ENCODE results near the gene PEX14. TPM values are rescaled to one million over a fixed set of nuclear protein-coding genes. Genes with fewer than 3 reads are reported as not detected.
A peak's percentile ranks its signal among the peaks of the same experiment; 100 is the strongest.

PEX14 gene
- total RNA-seq, 1 donor = 15.2 TPM

GRCh38 chr1:10549904-10550664, 75.3 kb downstream of the PEX14 start:
- no peaks in the 10 kb centered on the region for H3K79me2 ChIP-seq (ENCODE audit: insufficient read depth, low read length)
- no peaks in the 10 kb centered on the region for H3K4me1 ChIP-seq (ENCODE audit: insufficient read depth, low read length)
- no peaks in the 10 kb centered on the region for H3K27me3 ChIP-seq (ENCODE audit: insufficient read depth, low read length)
- peaks cover 12% of the 10 kb centered on the region for H4K20me1 ChIP-seq (ENCODE audit: insufficient read depth, low read length)
- H3K9me3 ChIP-seq (ENCODE audit: low read depth, low read length) = no peaks in the 10 kb centered on the region
- TF ChIP-seq, protein P1, sequence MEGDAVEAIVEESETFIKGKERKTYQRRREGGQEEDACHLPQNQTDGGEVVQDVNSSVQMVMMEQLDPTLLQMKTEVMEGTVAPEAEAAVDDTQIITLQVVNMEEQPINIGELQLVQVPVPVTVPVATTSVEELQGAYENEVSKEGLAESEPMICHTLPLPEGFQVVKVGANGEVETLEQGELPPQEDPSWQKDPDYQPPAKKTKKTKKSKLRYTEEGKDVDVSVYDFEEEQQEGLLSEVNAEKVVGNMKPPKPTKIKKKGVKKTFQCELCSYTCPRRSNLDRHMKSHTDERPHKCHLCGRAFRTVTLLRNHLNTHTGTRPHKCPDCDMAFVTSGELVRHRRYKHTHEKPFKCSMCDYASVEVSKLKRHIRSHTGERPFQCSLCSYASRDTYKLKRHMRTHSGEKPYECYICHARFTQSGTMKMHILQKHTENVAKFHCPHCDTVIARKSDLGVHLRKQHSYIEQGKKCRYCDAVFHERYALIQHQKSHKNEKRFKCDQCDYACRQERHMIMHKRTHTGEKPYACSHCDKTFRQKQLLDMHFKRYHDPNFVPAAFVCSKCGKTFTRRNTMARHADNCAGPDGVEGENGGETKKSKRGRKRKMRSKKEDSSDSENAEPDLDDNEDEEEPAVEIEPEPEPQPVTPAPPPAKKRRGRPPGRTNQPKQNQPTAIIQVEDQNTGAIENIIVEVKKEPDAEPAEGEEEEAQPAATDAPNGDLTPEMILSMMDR (IDR thresholded peaks at IDR 0.05; ENCODE audit: extremely low read depth, low read depth, low read length) = no peak
- H3K4me3 ChIP-seq (ENCODE audit: insufficient read depth, low read length) = no peak overlapping the region
- no peaks in the 10 kb centered on the region for H3K36me3 ChIP-seq (ENCODE audit: insufficient read depth, low read length)
- H3K27ac ChIP-seq (ENCODE audit: low read depth, low read length) = no peak overlapping the region
- no peak for DNase-seq (ENCODE audit: insufficient read length, low spot score, missing footprints)
- H3K4me2 ChIP-seq (ENCODE audit: insufficient read depth, low read length) = no peak overlapping the region
- H2AFZ ChIP-seq (ENCODE audit: low read length) = no peak overlapping the region

- Histone ChIP-seq H3K27me3 (ENCODE audit: insufficient read depth, low read length) (no peaks in the 10 kb centered on the region), H2AFZ (ENCODE audit: low read length) (no peak overlapping the region), H3K4me1 (ENCODE audit: insufficient read depth, low read length) (no peaks in the 10 kb centered on the region), H3K79me2 (ENCODE audit: insufficient read depth, low read length) (peaks cover 5% of the 10 kb centered on the region), H4K20me1 (ENCODE audit: insufficient read depth, low read length) (peaks cover 6% of the 10 kb centered on the region), H3K4me2 (ENCODE audit: insufficient read depth, low read length) (peak overlapping the region; percentile 11), H3K27ac (ENCODE audit: low read depth, low read length) (no peak overlapping the region), H3K4me3 (ENCODE audit: insufficient read depth, low read length) (no peak overlapping the region), H3K36me3 (ENCODE audit: insufficient read depth, low read length) (no peaks in the 10 kb centered on the region), H3K9me3 (ENCODE audit: low read depth, low read length) (no peaks in the 10 kb centered on the region)
- no peak for DNase-seq (ENCODE audit: insufficient read length, low spot score, missing footprints)
- TF ChIP-seq, protein P1 (IDR thresholded peaks at IDR 0.05; ENCODE audit: extremely low read depth, low read depth, low read length) = no peak
Measured at GRCh38 chr1:10553118-10553517, 78.4 kb downstream of the PEX14 start.

DNA sequence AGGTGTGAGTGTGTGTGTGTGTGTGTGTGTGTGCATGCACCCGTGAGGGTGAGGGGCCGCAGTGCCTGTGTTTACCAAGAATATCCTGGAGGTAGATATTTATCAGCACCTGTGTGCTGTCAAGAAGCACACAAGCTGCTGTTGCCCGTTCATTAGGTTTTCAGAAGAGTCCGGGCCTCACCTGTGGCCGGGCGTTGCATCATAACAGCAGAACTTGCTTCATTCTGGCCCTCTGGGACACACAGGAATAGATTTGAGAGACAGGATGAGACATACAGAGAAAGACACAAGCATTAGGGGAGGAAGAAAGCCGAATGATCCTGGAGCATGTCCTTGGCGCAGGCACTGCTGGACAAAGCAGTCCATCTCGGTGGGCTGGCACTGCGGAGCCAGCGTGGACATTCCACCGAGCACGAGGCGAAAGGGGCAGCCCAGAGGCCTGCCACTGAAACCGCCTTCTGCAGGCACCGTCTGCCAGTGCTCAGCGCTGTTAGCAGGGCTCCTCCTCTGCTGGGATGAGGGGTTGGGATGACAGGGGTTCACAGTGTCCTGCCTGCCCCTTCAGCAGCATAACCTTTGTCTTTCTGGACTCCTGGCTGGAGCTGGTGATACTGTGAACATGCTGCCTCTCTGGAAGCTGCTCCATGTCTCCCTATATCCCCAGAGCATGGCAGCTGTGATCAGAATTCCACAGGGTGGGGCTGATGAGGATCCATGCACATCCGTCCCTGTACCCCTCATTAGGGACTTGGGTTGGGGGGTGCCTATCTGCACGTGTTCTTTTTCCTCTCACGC, 81.1 kb downstream of the PEX14 start:
- DNase-seq (ENCODE audit: insufficient read length, low spot score, missing footprints) = peak; percentile 51
- TF ChIP-seq, protein P1 (IDR thresholded peaks at IDR 0.05; ENCODE audit: extremely low read depth, low read depth, low read length) = no peak
- Histone ChIP-seq H3K4me3 (ENCODE audit: insufficient read depth, low read length) (no peak overlapping the region), H2AFZ (ENCODE audit: low read length) (no peak overlapping the region), H3K36me3 (ENCODE audit: insufficient read depth, low read length) (no peaks in the 10 kb centered on the region), H3K9me3 (ENCODE audit: low read depth, low read length) (no peaks in the 10 kb centered on the region), H4K20me1 (ENCODE audit: insufficient read depth, low read length) (peaks cover 13% of the 10 kb centered on the region), H3K79me2 (ENCODE audit: insufficient read depth, low read length) (peaks cover 5% of the 10 kb centered on the region), H3K27me3 (ENCODE audit: insufficient read depth, low read length) (no peaks in the 10 kb centered on the region), H3K27ac (ENCODE audit: low read depth, low read length) (no peak overlapping the region), H3K4me2 (ENCODE audit: insufficient read depth, low read length) (no peak overlapping the region), H3K4me1 (ENCODE audit: insufficient read depth, low read length) (no peaks in the 10 kb centered on the region)

DNA sequence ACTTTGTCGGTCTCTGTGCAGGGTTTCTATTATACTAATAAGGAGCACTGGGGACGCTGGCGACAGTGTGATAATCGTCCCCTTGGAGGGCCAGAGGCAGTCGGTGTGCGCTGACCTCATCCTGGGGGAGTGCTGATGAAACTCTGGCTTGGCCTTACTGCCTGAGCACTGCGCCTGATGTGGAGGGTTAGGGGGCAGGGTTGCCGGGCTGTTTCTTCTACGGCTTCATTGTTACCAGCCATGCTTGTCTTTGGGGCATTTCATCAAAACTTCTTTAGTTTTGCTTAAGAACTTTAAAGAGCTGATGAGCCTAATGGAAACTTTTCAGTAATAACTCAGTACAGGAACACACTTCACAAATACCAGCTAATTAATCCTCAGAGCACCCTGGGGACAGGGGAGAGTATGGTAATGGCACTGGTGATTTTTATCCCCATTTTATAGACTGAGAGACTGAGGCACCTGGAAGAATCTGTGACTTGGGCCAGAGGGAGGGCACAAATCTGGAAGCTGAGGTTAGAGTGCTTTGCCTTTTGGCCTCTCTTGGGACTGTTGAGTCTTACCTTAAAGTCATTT, 81.8 kb downstream of the PEX14 start:
- Histone ChIP-seq H4K20me1 (ENCODE audit: insufficient read depth, low read length) (peaks cover 18% of the 10 kb centered on the region), H2AFZ (ENCODE audit: low read length) (no peak overlapping the region), H3K27me3 (ENCODE audit: insufficient read depth, low read length) (no peaks in the 10 kb centered on the region), H3K9me3 (ENCODE audit: low read depth, low read length) (no peaks in the 10 kb centered on the region), H3K4me3 (ENCODE audit: insufficient read depth, low read length) (no peak overlapping the region), H3K4me1 (ENCODE audit: insufficient read depth, low read length) (peaks cover 5% of the 10 kb centered on the region), H3K27ac (ENCODE audit: low read depth, low read length) (no peak overlapping the region), H3K79me2 (ENCODE audit: insufficient read depth, low read length) (peaks cover 5% of the 10 kb centered on the region), H3K4me2 (ENCODE audit: insufficient read depth, low read length) (no peak overlapping the region), H3K36me3 (ENCODE audit: insufficient read depth, low read length) (no peaks in the 10 kb centered on the region)
- no peak for DNase-seq (ENCODE audit: insufficient read length, low spot score, missing footprints)
- TF ChIP-seq, protein P1 (IDR thresholded peaks at IDR 0.05; ENCODE audit: extremely low read depth, low read depth, low read length) = no peak

All from osteoblast (primary cell).